Endothelial cell (in vitro differentiated cells): ENCODE data around the gene TMPRSS13. TPM values are rescaled to one million over a fixed set of nuclear protein-coding genes. Genes with fewer than 3 reads are reported as not detected.
"Not testable (repeated sequence)": the region's sequence is repeated elsewhere in the genome, so short reads cannot be mapped to it uniquely, and the experiment has no call there.

Experiments used
- DNase-seq: peaks from one replicate; pipeline ENCODE4 v3.0.0; 2021; ENCODE audit warnings: low spot score
- H3K27ac Mint-ChIP-seq: one replicate; pipeline ENCODE4 v1.8.0; 2021; ENCODE audit warnings: mixed read lengths, inconsistent platforms; ENCODE audit not compliant: unreplicated experiment
- H3K27me3 Mint-ChIP-seq: one replicate; pipeline ENCODE4 v1.8.0; 2021; ENCODE audit warnings: mild to moderate bottlenecking, moderate library complexity, mixed read lengths, inconsistent platforms; ENCODE audit not compliant: unreplicated experiment
- H3K36me3 Mint-ChIP-seq: one replicate; pipeline ENCODE4 v1.8.0; 2021; ENCODE audit warnings: mild to moderate bottlenecking, low read depth, mixed read lengths, inconsistent platforms; ENCODE audit not compliant: unreplicated experiment
- H3K4me1 Mint-ChIP-seq: one replicate; pipeline ENCODE4 v1.8.0; 2021; ENCODE audit warnings: mild to moderate bottlenecking, mixed read lengths, inconsistent platforms; ENCODE audit not compliant: unreplicated experiment
- H3K4me3 Mint-ChIP-seq: one replicate; pipeline ENCODE4 v1.8.0; 2021; ENCODE audit warnings: mild to moderate bottlenecking, mixed read lengths, inconsistent platforms; ENCODE audit not compliant: unreplicated experiment
- H3K9me3 Mint-ChIP-seq: one replicate; pipeline ENCODE4 v1.8.0; 2021; ENCODE audit warnings: mixed read lengths, inconsistent platforms; ENCODE audit not compliant: unreplicated experiment
- CTCF ChIP-seq: fragments of 200-600 bp; sonication (generic); IDR thresholded peaks from one replicate; pipeline ENCODE4 v1.5.0; 2021; ENCODE audit warnings: antibody characterized with exemption; ENCODE audit not compliant: unreplicated experiment
- total RNA-seq: library from RNA; stranded (reverse); fragmentation: NEBNext Ultra II Directional; extraction: Animal tissue kit (Norgen Biotek cat#: 25700); gene quantifications from one replicate; pipeline ENCODE4 v1.2.1, GENCODE V29; 2021; ENCODE audit not compliant: unreplicated experiment

Gene TMPRSS13
- total RNA-seq, 1 donor from 2014 or later: 1.8 TPM

GRCh38 chr11:117868815-117869561 lies 60.2 kb downstream of the TMPRSS13 start:
- no peak overlapping the region for H3K27ac Mint-ChIP-seq
- TF ChIP-seq CTCF: no peak
- peaks cover 1% of the 10 kb centered on the region for H3K4me1 Mint-ChIP-seq
- no peaks in the 10 kb centered on the region for H3K9me3 Mint-ChIP-seq
- no peak for DNase-seq
- peaks cover 5% of the 10 kb centered on the region for H3K27me3 Mint-ChIP-seq
- no peak overlapping the region for H3K4me3 Mint-ChIP-seq
- H3K36me3 Mint-ChIP-seq: no peaks in the 10 kb centered on the region

GRCh38 chr11:117868088-117868487 lies 61.1 kb downstream of the TMPRSS13 start:
- no peak overlapping the region for H3K4me3 Mint-ChIP-seq
- DNase-seq: no peak
- no peak overlapping the region for H3K27ac Mint-ChIP-seq
- no peaks in the 10 kb centered on the region for H3K36me3 Mint-ChIP-seq
- TF ChIP-seq CTCF: no peak
- no peaks in the 10 kb centered on the region for H3K9me3 Mint-ChIP-seq
- peaks cover 2% of the 10 kb centered on the region for H3K4me1 Mint-ChIP-seq
- H3K27me3 Mint-ChIP-seq: peaks cover 3% of the 10 kb centered on the region

- peaks cover 17% of the 10 kb centered on the region for H3K4me1 Mint-ChIP-seq
- no peak overlapping the region for H3K4me3 Mint-ChIP-seq
- no peaks in the 10 kb centered on the region for H3K36me3 Mint-ChIP-seq
- DNase-seq: no peak
- H3K9me3 Mint-ChIP-seq: no peaks in the 10 kb centered on the region
- H3K27ac Mint-ChIP-seq: no peak overlapping the region
- no peak for TF ChIP-seq CTCF
- peaks cover 3% of the 10 kb centered on the region for H3K27me3 Mint-ChIP-seq
Observed at GRCh38 chr11:117866526-117866925, 62.7 kb downstream of the TMPRSS13 start.

- peaks cover 26% of the 10 kb centered on the region for H3K4me1 Mint-ChIP-seq
- H3K36me3 Mint-ChIP-seq, H3K9me3 Mint-ChIP-seq, H3K27me3 Mint-ChIP-seq, DNase-seq, H3K4me3 Mint-ChIP-seq, H3K27ac Mint-ChIP-seq: not testable (repeated sequence)
Observed at GRCh38 chr11:117865546-117865945, 63.7 kb downstream of the TMPRSS13 start.

- Mint-ChIP-seq H3K4me3 (no peak overlapping the region), H3K36me3 (no peaks in the 10 kb centered on the region), H3K4me1 (peaks cover 26% of the 10 kb centered on the region), H3K27ac (no peak overlapping the region), H3K27me3 (peaks cover 5% of the 10 kb centered on the region), H3K9me3 (no peaks in the 10 kb centered on the region)
- DNase-seq: no peak
- TF ChIP-seq CTCF: no peak
Observed at GRCh38 chr11:117863383-117863782, 65.8 kb downstream of the TMPRSS13 start.
